ENCODE results near the gene MDGA2. TPM values are rescaled to one million over a fixed set of nuclear protein-coding genes. Genes with fewer than 3 reads are reported as not detected.

Gene MDGA2
- total RNA-seq, 1 experiment from 2014 or later: not detected

DNA sequence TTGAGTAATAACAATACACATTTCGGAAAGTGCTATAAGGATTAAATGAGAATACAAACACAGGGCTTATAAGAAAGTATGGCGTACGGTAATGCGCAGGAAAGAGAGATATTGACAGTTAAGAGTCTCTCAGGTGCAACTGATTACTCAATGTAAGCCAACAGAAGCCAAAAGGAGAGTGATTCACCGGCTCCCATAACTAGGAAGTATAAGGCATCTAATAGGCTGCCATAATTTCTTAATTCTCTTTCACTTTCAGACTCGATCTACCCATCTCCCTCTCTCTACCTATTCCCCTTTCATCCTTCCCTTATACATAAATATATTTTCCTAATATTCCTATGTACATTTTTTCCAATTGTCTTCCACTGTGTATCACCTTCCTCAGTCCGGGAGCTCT lies 90.0 kb downstream of the MDGA2 start:
- Histone ChIP-seq H3K27ac (no peak overlapping the region), H3K27me3 (replicated peaks) (no peaks in the 10 kb centered on the region), H3K4me3 (no peak overlapping the region), H3K36me3 (no peaks in the 10 kb centered on the region), H3K4me1 (replicated peaks) (no peaks in the 10 kb centered on the region), H3K9me3 (replicated peaks) (no peaks in the 10 kb centered on the region)
- no peak for DNase-seq (ENCODE audit: low read depth in 1 of 2, low spot score in 2 of 2)

DNA sequence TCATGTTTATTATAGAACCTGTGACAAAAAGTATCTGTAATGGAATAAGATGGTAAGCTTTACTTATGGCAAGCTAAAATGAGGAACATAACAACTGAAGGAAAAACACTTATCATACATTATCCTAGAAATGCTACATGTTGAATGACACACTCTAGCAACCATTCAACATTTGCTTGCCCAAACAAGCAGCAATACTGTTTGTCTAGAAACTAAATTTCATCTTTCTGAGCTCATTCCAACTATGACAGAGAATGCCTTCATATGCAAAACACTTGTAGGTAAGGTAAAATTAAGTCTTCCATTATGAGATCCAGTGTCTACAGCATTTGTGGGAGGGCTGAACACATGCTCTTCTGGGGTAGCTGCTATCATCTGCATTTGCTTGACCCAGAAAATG lies 108.1 kb downstream of the MDGA2 start:
- H3K27me3 ChIP-seq (replicated peaks): no peaks in the 10 kb centered on the region
- H3K9me3 ChIP-seq (replicated peaks): no peaks in the 10 kb centered on the region
- H3K36me3 ChIP-seq: no peaks in the 10 kb centered on the region
- DNase-seq (ENCODE audit: low read depth in 1 of 2, low spot score in 2 of 2): no peak
- no peaks in the 10 kb centered on the region for H3K4me1 ChIP-seq (replicated peaks)
- no peak overlapping the region for H3K27ac ChIP-seq
- H3K4me3 ChIP-seq: no peak overlapping the region

DNA sequence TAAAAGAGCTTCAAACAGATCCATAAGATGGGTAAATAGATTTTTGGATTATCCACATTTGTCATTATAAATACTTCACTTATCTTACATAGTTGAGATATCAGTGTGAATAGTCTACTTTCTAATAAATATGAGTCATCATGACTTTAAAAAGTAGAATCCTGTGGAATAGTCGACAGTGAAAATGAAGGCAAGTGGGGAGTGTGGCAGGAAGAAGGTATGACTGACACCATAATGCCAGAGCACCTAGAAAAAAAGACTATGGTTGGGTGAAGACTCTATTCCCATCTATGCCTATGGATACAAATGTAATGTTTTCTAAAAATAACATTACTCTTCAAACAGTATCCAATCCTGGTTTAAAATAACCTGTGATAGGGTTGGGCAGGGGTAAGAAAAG lies 117.5 kb downstream of the MDGA2 start:
- H3K27me3 ChIP-seq (replicated peaks): no peaks in the 10 kb centered on the region
- no peaks in the 10 kb centered on the region for H3K9me3 ChIP-seq (replicated peaks)
- no peak for DNase-seq (ENCODE audit: low read depth in 1 of 2, low spot score in 2 of 2)
- no peaks in the 10 kb centered on the region for H3K4me1 ChIP-seq (replicated peaks)
- H3K36me3 ChIP-seq: no peaks in the 10 kb centered on the region
- no peak overlapping the region for H3K4me3 ChIP-seq
- no peak overlapping the region for H3K27ac ChIP-seq

DNA sequence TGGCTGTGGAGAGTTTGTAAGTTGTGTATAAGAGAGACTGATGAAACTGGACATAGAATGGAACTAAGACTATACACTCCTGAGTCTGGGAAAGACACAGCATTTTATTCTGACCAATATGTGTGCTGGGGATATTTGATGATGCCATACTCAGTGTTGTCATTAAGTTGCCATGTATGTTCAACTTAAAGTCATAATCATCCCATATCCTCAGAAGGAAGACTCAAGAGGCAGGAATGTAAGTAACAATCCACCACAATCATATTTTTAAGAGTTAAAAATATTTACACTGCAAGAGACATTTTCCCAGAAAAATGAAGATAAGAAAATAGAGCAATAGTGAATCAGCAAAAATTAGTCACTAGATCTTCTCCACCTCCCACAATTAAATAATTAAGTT lies 120.1 kb downstream of the MDGA2 start:
- H3K27me3 ChIP-seq (replicated peaks): no peaks in the 10 kb centered on the region
- no peak for DNase-seq (ENCODE audit: low read depth in 1 of 2, low spot score in 2 of 2)

DNA sequence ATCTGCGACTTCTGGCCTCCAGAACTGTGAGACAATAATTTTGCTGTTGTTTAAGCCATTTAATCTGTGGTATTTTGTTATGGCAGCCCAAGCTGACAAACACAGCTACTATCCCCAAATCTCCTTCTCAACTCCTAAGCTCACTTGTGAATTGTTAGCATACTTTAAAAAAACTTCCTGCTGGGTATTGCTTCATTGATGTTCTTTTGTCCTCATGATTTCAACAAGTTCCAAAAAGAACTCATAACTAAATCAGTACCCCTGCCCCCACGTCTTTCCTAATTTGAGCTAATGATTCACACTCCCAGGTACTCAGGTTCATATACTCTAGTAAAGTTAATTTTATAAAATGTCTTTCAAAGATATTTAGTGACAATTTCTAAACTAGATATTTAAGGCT lies 125.5 kb downstream of the MDGA2 start:
- H3K4me3 ChIP-seq: no peak overlapping the region
- DNase-seq (ENCODE audit: low read depth in 1 of 2, low spot score in 2 of 2): no peak
- H3K27me3 ChIP-seq (replicated peaks): no peaks in the 10 kb centered on the region
- H3K4me1 ChIP-seq (replicated peaks): no peaks in the 10 kb centered on the region
- no peaks in the 10 kb centered on the region for H3K9me3 ChIP-seq (replicated peaks)
- H3K36me3 ChIP-seq: no peaks in the 10 kb centered on the region
- no peak overlapping the region for H3K27ac ChIP-seq

More for the DNA sequence above, 120.1 kb downstream of the MDGA2 start:
- H3K9me3 ChIP-seq (replicated peaks): no peaks in the 10 kb centered on the region
- no peak overlapping the region for H3K4me3 ChIP-seq
- no peaks in the 10 kb centered on the region for H3K36me3 ChIP-seq
- H3K4me1 ChIP-seq (replicated peaks): no peaks in the 10 kb centered on the region
- no peak overlapping the region for H3K27ac ChIP-seq

DNA sequence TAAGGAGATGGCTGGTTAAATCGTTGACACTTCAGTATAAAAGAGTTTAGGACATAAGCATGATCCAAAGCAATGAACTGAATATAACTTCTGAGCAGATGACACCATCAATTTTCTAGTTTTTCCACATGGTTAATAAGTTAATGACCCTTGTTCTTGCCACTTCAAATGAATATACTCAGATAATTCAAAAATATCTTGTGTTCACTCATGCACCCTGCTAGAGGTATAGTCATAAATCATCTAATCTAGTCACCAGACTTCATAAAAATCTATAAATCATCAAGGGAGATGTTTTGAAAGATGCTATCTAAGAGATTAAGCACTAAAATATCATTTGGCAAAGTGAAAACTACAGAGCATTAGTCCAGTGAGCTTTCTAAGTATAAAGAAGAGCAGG lies 131.9 kb downstream of the MDGA2 start:
- no peak for DNase-seq (ENCODE audit: low read depth in 1 of 2, low spot score in 2 of 2)
- Histone ChIP-seq H3K9me3 (replicated peaks) (no peaks in the 10 kb centered on the region), H3K27me3 (replicated peaks) (no peaks in the 10 kb centered on the region), H3K27ac (no peak overlapping the region), H3K36me3 (no peaks in the 10 kb centered on the region), H3K4me1 (replicated peaks) (no peaks in the 10 kb centered on the region), H3K4me3 (no peak overlapping the region)

DNA sequence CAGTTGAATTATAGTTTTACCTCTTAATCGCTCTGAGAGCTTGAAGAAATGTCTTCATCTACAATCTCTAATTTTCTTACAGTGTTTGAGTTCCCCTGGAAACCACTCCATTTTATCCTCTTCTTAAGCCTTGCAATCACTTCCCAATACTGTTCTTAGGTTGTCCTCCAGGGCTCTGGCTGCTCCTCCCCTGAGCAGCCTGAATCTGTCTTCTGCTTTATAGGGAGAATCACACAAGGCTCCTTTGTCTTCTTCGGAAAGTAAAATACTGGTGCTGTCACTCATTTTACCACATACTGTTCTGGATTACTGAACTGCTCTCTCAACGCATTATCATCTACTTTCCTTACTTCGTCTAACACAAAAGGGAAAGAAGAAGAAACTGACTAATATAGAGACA lies 133.7 kb downstream of the MDGA2 start:
- no peaks in the 10 kb centered on the region for H3K27me3 ChIP-seq (replicated peaks)
- no peak overlapping the region for H3K4me3 ChIP-seq
- no peaks in the 10 kb centered on the region for H3K4me1 ChIP-seq (replicated peaks)
- H3K27ac ChIP-seq: no peak overlapping the region
- H3K36me3 ChIP-seq: no peaks in the 10 kb centered on the region
- no peaks in the 10 kb centered on the region for H3K9me3 ChIP-seq (replicated peaks)
- no peak for DNase-seq (ENCODE audit: low read depth in 1 of 2, low spot score in 2 of 2)

DNA sequence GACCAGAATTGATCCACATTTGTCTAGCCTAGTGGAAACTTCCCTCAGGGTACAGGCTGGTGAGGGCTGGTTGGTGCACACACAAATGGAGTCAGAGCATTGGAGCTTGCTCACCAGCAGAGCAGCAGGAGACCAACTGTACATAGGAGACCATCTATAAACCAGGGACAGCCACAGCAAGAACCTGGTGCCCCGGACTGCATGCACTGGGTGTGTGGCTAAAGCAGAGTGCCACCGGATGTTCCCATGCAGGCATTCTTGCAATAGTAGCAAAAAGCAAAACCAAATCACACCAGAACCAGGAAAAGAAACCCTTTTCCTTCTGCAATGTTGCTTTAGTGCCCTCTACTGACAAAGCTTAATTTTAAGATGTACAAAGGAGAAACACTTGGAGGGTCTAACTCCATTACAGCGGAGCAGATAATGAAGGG lies 136.4 kb downstream of the MDGA2 start:
- Histone ChIP-seq H3K27me3 (replicated peaks) (no peaks in the 10 kb centered on the region), H3K4me1 (replicated peaks) (no peaks in the 10 kb centered on the region), H3K9me3 (replicated peaks) (no peaks in the 10 kb centered on the region), H3K4me3 (no peak overlapping the region), H3K36me3 (no peaks in the 10 kb centered on the region), H3K27ac (no peak overlapping the region)
- DNase-seq (ENCODE audit: low read depth in 1 of 2, low spot score in 2 of 2): no peak

DNA sequence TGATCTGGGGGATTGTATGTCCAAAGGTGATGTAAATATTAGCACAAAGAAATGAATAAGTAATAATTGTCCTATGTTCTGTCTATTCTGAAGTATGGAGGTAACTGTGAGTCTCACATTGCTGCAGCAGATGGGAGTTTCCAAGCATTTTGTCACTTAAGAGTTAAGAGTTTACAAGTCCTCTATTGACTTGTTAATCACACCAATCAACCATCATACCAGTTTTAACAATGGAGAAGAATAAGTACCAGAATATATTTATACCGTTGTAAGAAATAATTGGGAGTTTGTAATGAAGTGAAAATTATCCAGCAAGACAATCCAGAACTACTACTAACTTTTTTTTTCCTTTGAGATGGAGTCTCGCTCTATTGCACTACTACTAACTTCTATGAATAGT lies 139.1 kb downstream of the MDGA2 start:
- Histone ChIP-seq H3K27ac (no peak overlapping the region), H3K4me3 (no peak overlapping the region), H3K27me3 (replicated peaks) (no peaks in the 10 kb centered on the region), H3K36me3 (no peaks in the 10 kb centered on the region), H3K9me3 (replicated peaks) (no peaks in the 10 kb centered on the region), H3K4me1 (replicated peaks) (no peaks in the 10 kb centered on the region)
- DNase-seq (ENCODE audit: low read depth in 1 of 2, low spot score in 2 of 2): no peak

DNA sequence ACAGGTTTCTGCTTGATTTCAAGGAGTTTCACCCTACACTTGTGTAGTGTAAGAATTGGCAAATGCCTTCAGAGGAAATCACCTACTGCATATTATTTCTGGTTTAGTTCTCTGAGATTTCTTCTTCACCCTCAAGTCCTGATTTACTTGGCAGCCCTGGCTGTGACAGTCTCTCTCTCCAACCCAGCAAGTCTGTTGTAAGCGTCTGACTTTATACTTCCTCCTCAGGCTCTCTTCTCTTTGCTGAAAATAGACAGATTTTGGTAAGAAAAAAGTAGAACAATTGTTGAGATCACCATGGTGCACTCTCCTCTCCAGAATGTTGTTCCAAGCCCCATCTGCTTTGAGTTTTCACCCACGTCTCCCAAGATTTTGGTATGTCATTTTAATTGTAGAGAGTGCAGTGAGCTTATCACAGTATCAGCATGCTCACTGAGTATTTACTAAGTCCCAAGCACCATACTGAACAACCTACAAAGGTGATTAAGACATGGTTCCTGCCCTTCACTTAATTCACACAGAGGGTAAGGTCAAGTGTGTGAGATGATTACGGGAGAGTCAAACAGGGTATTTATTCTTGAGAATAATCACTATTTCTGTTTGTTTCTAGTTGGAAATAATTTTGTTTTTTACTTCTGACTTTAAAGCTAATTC lies 148.7 kb downstream of the MDGA2 start:
- Histone ChIP-seq H3K27ac (no peak overlapping the region), H3K4me1 (replicated peaks) (no peaks in the 10 kb centered on the region), H3K27me3 (replicated peaks) (no peaks in the 10 kb centered on the region), H3K4me3 (no peak overlapping the region), H3K36me3 (no peaks in the 10 kb centered on the region), H3K9me3 (replicated peaks) (no peaks in the 10 kb centered on the region)
- DNase-seq (ENCODE audit: low read depth in 1 of 2, low spot score in 2 of 2): no peak

DNA sequence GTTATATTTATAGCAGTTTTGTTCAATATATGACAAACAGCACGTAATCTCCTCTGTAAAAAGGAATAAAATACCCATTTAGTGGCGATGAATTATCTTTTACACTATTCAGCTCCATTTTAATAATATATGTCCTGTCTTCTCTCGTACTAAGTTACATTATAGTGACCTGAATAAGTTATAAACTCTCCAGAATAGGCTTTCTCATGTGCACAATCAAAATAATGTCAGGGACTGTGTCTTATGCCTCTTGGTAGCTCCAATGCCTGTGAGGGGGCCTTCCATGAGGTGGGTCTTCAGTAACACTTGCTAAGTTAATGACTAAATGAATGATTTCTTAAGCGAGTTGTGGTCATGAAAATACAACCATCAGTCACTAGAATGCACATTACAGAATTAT lies 150.9 kb downstream of the MDGA2 start:
- H3K27me3 ChIP-seq (replicated peaks): no peaks in the 10 kb centered on the region
- no peaks in the 10 kb centered on the region for H3K9me3 ChIP-seq (replicated peaks)
- no peaks in the 10 kb centered on the region for H3K36me3 ChIP-seq
- DNase-seq (ENCODE audit: low read depth in 1 of 2, low spot score in 2 of 2): no peak
- H3K4me3 ChIP-seq: no peak overlapping the region
- no peak overlapping the region for H3K27ac ChIP-seq
- no peaks in the 10 kb centered on the region for H3K4me1 ChIP-seq (replicated peaks)

DNA sequence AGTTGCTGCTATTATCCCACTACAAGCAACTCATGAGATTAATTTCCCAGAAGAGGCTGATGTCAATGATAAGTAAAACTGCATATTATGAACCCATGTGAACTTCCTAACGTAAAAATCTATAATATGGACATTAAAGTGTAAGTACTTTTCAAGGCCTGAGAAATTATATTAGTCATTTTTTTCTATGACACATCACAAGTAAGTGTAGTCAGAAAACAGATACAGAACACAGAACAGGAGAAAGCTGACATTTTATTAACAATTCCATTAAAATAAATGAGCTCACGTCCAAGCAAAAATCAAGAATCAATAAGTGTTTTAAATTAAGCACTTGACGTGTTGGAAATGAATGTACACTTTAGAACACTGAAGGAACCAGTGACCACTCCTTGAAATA lies 155.0 kb downstream of the MDGA2 start:
- Histone ChIP-seq H3K4me1 (replicated peaks) (no peaks in the 10 kb centered on the region), H3K27me3 (replicated peaks) (no peaks in the 10 kb centered on the region), H3K36me3 (no peaks in the 10 kb centered on the region), H3K27ac (no peak overlapping the region), H3K4me3 (no peak overlapping the region), H3K9me3 (replicated peaks) (no peaks in the 10 kb centered on the region)
- no peak for DNase-seq (ENCODE audit: low read depth in 1 of 2, low spot score in 2 of 2)

DNA sequence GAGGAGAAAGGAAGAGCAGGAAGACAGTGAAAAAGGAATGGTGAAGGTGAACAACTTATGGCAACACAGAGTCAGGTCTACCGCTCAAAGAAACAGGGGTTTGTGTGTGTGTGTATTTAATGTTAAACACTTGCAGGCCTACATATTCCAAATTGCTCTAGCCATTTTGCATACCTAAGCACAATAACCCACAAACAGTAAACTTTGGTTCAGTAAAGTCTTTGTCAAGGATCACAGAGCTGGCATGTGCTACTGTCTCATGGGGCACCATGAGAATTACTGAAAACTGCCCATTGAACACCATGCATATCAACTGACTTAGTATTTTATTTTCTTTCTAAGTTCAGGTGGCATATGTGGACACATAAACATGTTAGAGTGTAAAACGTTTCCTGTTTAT lies 163.6 kb downstream of the MDGA2 start:
- H3K27ac ChIP-seq: no peak overlapping the region
- no peaks in the 10 kb centered on the region for H3K9me3 ChIP-seq (replicated peaks)
- H3K4me1 ChIP-seq (replicated peaks): no peaks in the 10 kb centered on the region
- H3K4me3 ChIP-seq: no peak overlapping the region
- no peak for DNase-seq (ENCODE audit: low read depth in 1 of 2, low spot score in 2 of 2)
- no peaks in the 10 kb centered on the region for H3K27me3 ChIP-seq (replicated peaks)
- no peaks in the 10 kb centered on the region for H3K36me3 ChIP-seq

DNA sequence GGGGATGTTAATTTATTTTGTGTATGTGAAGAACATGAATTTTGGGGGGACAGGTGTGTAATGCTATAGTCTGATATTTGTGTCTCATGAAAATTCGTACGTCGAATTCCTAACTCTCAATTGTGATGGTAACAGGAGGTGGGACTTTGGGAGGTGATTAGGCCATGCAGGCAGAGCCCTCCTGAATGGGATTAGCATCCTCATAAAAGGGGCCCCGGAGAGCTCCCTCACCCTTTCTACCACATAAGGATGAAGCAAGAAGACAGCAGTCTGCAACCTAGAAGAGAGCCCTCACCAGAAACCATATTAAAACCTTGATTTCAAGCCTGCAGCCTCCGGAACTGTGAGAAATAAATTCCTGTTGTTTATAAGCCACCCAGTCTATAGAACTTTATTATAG lies 165.4 kb downstream of the MDGA2 start:
- DNase-seq (ENCODE audit: low read depth in 1 of 2, low spot score in 2 of 2): no peak
- H3K27me3 ChIP-seq (replicated peaks): no peaks in the 10 kb centered on the region
- H3K4me3 ChIP-seq: no peak overlapping the region
- no peak overlapping the region for H3K27ac ChIP-seq
- no peaks in the 10 kb centered on the region for H3K36me3 ChIP-seq
- H3K4me1 ChIP-seq (replicated peaks): no peaks in the 10 kb centered on the region
- no peaks in the 10 kb centered on the region for H3K9me3 ChIP-seq (replicated peaks)

DNA sequence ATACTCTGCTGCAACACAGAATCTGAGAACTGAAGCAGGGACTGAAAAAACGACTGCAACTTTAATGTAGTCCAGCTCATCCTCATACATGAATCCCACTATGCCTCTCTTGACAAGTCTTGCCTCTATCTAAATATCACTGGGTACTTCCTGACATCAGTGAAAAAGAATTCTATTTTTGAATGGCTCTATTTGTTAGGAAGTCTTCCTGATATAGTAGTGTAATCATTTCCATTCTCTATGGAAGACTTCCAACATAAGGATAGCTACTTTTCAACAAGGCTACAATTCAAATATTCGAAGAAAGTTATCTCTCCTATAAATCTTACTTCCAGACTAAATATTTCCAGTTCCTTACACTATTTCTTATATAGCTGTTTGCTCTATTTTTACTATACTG lies 167.5 kb downstream of the MDGA2 start:
- DNase-seq (ENCODE audit: low read depth in 1 of 2, low spot score in 2 of 2): no peak
- Histone ChIP-seq H3K9me3 (replicated peaks) (no peaks in the 10 kb centered on the region), H3K4me1 (replicated peaks) (no peaks in the 10 kb centered on the region), H3K4me3 (no peak overlapping the region), H3K36me3 (no peaks in the 10 kb centered on the region), H3K27me3 (replicated peaks) (no peaks in the 10 kb centered on the region), H3K27ac (no peak overlapping the region)

Data from SJSA1 (cell line).